Cardiac muscle cell (in vitro differentiated cells and primary cell): ENCODE results near the gene TNNI2. TPM values are rescaled to one million over a fixed set of nuclear protein-coding genes. Genes with fewer than 3 reads are reported as not detected.

Experiments
- DNase-seq, 2 donors: peaks; one replicate each; pipeline versions ENCODE4 v3.0.0 to v3.0.0-alpha.2; 2010 to 2017; ENCODE audit warnings: low read depth in 1 of 2, low spot score in 1 of 2
- H3K27ac ChIP-seq: fragments of 200-600 bp; sonication (generic); 2 replicates; pipeline ENCODE4 v1.5.1; 2016
- H3K27me3 ChIP-seq: fragments of 200-600 bp; sonication (generic); 2 replicates; pipeline ENCODE4 v1.6.0; 2016; ENCODE audit warnings: control low read depth
- H3K36me3 ChIP-seq: fragments of 200-600 bp; sonication (generic); 2 replicates; pipeline ENCODE4 v1.5.1; 2016; ENCODE audit warnings: control low read depth
- H3K4me1 ChIP-seq: fragments of 200-600 bp; sonication (generic); 2 replicates; pipeline ENCODE4 v1.8.1; 2017; ENCODE audit warnings: low read depth, mild to moderate bottlenecking, mixed run types
- H3K4me3 ChIP-seq: fragments of 200-600 bp; sonication (generic); 2 replicates; pipeline ENCODE4 v1.5.1; 2016; ENCODE audit warnings: mild to moderate bottlenecking
- H3K9me3 ChIP-seq: fragments of 200-600 bp; sonication (generic); 2 replicates; pipeline ENCODE4 v1.5.1; 2017; ENCODE audit warnings: low read depth, mild to moderate bottlenecking, control low read depth
- CTCF ChIP-seq: IDR thresholded peaks from 2 replicates; pipeline ENCODE4 v1.5.1; 2012; ENCODE audit warnings: low read depth, mild to moderate bottlenecking, low read length
- polyA plus RNA-seq: library from polyadenylated mRNA; unstranded; fragments of >200 nt; fragmentation: Nextera tagmentation; extraction: Ambion mirVana; gene quantifications from 2 replicates; pipeline ENCODE4 v1.2.1, GENCODE V29; 2016
- total RNA-seq: library from RNA; depleted of rRNA; stranded (reverse); fragments of >200 nt; gene quantifications from 2 replicates; pipeline ENCODE4 v1.2.3, GENCODE V29; 2016

The TNNI2 gene
- total and polyA plus RNA-seq, 2 experiments from 2014 or later, result 2.5 to 3.9 TPM

DNA sequence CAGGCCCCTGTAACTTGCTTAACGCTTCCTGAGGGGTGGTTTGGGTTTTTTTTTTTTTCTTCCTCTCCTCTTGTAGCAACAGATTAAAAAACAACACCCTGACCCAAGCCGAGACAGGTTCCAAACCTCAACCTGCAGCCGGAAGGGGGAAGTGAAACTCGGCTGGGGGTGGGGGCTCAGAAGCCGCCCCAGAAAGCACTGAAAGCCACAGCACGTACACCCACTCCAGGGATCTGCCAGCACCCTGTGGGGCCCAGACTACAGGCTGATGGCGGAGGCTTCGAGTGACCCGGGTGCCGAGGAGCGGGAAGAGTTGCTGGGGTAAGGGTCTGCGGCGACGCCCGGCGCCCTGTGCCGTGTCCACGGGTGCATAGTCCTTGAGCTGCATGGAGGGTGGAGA lies 14.1 kb downstream of the TNNI2 start, which contains the start of gene LSP1:
LSP1 (plus strand) TSS at position 208 of the 400 bp plus-strand sequence; CDS start at position 269, 61 bp downstream.
- no peak for DNase-seq
- no peak within 1 kb of the TSS for H3K4me3 ChIP-seq
- H3K9me3 ChIP-seq, result no peaks in the 10 kb centered on the region

DNA sequence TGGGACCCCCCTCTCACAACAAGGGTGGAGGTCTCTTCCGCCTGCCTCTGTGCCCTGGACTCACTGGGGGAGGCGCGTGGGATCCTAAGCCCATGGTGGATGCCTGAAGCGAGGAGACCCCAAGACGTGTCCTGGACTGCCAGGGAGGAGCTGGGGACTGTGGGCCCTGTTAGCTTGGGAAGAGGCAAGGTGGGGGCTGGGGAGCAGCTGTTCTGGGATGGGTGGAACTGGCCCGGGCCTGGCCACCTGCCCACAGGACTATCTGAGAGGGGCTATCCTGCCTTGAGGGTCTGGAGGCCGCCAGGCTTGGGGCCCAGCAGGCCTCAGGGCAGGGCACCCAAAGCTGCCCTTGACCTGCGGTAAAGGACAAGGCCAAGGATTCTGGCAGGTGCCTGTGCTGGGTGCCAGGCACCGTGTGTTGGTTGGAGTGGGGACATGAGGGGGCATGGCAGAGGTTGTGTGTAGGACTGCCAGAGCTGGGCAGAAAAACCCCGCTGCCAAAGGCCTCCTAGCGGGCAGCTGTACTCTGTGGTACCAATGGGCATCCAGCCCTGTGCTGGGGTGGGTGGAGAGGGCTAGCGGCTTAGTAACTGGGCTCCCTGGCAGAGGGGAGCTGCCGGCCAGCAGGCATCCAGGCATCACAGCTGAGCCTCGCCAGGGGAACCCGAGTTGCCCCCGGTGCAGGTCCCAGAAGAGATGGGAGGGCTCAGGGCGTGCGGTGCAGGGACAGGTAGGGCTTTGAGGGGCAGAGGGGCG lies 14.8 kb downstream of the TNNI2 start:
- Histone ChIP-seq H3K4me1 (no peaks in the 10 kb centered on the region), H3K27me3 (no peaks in the 10 kb centered on the region), H3K9me3 (no peaks in the 10 kb centered on the region), H3K4me3 (no peak overlapping the region), H3K36me3 (no peaks in the 10 kb centered on the region), H3K27ac (no peak overlapping the region)
- no peak for TF ChIP-seq CTCF
- DNase-seq, result no peak

More for the DNA sequence above, 14.1 kb downstream of the TNNI2 start, which contains the start of gene LSP1:
- Histone ChIP-seq H3K36me3 (no peaks in the 10 kb centered on the region), H3K27ac (no peak within 1 kb of the TSS), H3K4me1 (no peaks in the 10 kb centered on the region), H3K27me3 (no peaks in the 10 kb centered on the region)
- no peak for TF ChIP-seq CTCF

DNA sequence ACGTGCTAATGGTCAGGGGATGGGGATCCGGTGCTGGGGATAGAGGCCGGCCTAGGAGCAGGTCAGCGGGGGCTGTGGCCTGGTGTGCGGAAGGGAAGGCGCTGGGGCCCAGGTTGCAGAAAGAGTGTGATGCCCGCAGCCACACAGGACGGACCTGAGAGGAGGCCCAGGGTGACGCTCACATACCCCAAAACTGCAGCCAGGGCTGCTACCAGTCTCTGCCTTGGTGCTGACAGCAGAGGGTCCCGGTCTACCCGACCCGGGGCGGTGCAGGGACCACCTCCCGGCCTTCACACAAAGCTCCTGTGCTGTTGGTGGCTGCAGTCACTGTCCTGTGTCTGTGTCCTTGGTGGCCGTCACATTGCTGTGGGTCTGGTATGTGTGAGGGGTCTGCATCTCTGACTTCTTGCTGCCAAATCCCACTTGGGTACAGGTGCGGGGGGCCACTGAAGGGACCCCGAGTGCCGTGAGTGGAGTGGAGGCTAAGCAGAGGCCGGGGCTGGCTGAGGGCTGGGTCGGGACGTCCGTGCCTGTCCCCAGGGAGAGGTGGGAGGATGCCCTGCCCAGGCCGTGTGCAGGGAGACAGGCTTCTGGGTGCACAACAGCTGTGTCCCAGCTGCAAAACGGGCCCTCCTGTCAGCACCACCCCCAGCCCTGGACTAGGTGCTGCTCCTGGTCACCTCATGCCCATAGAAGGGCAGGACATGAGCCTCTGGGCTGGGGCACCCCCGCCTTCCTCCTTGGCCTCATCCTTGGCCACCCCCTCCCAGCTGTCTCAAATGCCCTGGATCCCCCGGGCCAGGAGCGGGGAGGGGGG lies 15.6 kb downstream of the TNNI2 start:
- no peaks in the 10 kb centered on the region for H3K36me3 ChIP-seq
- no peak overlapping the region for H3K4me3 ChIP-seq
- H3K27ac ChIP-seq, result no peak overlapping the region
- no peak for TF ChIP-seq CTCF
- H3K4me1 ChIP-seq, result no peaks in the 10 kb centered on the region
- H3K27me3 ChIP-seq, result no peaks in the 10 kb centered on the region
- DNase-seq, result no peak
- no peaks in the 10 kb centered on the region for H3K9me3 ChIP-seq

GRCh38 chr11:1854949-1855885 lies 16.4 kb downstream of the TNNI2 start:
- Histone ChIP-seq H3K4me3 (no peak overlapping the region), H3K4me1 (no peaks in the 10 kb centered on the region), H3K27me3 (no peaks in the 10 kb centered on the region), H3K9me3 (no peaks in the 10 kb centered on the region), H3K27ac (no peak overlapping the region), H3K36me3 (no peaks in the 10 kb centered on the region)
- no peak for TF ChIP-seq CTCF
- no peak for DNase-seq

DNA sequence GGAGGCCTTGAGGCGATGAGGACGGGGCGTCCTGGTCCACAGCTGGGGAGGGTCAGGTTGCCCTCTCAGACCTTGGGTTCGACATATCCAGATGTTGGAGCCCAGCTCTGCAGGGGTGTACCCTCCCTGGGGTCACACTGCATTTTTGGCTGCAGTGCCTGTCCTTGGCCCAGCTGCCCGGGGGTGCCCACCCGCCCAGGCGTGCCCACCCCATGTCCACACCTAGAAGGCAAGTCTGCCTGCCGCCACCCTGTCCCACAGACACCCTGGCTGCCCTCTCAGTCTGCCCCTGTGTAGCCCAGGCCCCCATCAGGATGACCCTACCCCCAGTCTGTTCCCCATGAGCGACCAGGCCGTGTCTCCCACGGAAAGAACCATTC lies 17.1 kb downstream of the TNNI2 start:
- Histone ChIP-seq H3K36me3 (no peaks in the 10 kb centered on the region), H3K4me3 (no peak overlapping the region), H3K27ac (no peak overlapping the region), H3K27me3 (no peaks in the 10 kb centered on the region), H3K9me3 (no peaks in the 10 kb centered on the region), H3K4me1 (no peaks in the 10 kb centered on the region)
- DNase-seq, result no peak
- TF ChIP-seq CTCF, result no peak
